Gastrocnemius medialis (tissue), 4 donors: ENCODE results near the gene ZNF236.

ENCODE experiments used
- CTCF ChIP-seq, 5 experiments: fragments of 450-650 bp in 3 of 5; fragments of 200-600 bp in 2 of 5; sonication (generic) in 2 of 5; IDR thresholded peaks in 4 of 5; conservative IDR thresholded peaks in 1 of 5; 1 replicate in 4 of 5; 2 replicates in 1 of 5; pipeline ENCODE4 v1.5.1; 2016 to 2019; ENCODE audit warnings: antibody characterized with exemption in 5 of 5, mild to moderate bottlenecking in 3 of 5, moderate library complexity in 3 of 5
- POLR2A ChIP-seq, 2 donors: fragments of 450-650 bp; IDR thresholded peaks; one replicate each; pipeline ENCODE4 v1.6.1; 2017; ENCODE audit warnings: antibody characterized with exemption in 2 of 2, mild to moderate bottlenecking in 2 of 2, moderate library complexity in 2 of 2

GRCh38 chr18:76914314-76914713 lies 92.0 kb downstream of the ZNF236 start:
- TF ChIP-seq POLR2A (IDR thresholded peaks at IDR 0.05) (no peak), CTCF (IDR thresholded peaks at IDR 0.05 in 4 of 5, conservative IDR thresholded peaks at IDR 0.05 in 1 of 5) (no peak)
